ENCODE results near the gene PARD6G.

Gene PARD6G

DNA sequence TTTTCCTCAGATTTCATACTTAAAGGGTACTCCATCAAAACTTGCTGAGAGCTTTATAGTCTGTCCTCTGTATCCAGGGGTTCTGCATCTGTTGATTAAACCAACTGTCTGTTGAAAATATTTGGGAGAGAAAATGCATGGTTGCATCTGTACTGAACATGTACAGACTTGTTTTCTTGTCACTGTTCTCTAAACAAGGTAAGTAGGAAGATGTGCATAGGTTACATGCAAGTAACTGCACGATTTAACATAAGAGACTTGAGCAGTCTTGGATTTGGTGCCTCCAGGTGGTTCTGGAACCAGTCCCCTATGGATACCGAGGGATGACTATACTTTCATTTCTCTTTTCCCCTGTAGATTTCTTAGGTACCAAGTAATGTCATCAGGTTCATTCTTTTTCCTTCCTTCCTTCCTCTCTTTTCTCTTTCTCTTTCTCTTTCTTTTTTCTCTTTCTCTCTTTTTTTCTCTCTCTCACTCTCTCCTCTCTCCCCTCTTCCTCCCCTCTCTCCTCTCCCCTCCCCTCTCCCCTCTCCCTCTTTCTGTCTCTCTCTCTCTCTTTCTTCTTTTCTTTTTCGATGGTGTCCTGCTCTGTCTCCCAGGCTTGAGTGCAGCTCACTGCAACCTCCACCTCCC is 115.0 kb downstream of the PARD6G start:
- H3K27me3 ChIP-seq (ENCODE audit: control insufficient read depth, low read length), result no peaks in the 10 kb centered on the region
- no peaks in the 10 kb centered on the region for H4K20me1 ChIP-seq (ENCODE audit: control insufficient read depth, insufficient read depth, low read depth, low read length)
- H3K4me3 ChIP-seq (ENCODE audit: low read length), result no peak overlapping the region
- H3K36me3 ChIP-seq (ENCODE audit: control insufficient read depth, low read length), result peaks cover 59% of the 10 kb centered on the region
- H3K27ac ChIP-seq (ENCODE audit: low read depth, low read length), result no peak overlapping the region
- peaks cover 39% of the 10 kb centered on the region for H3K79me2 ChIP-seq (ENCODE audit: control insufficient read depth, low read length)
- H3F3A ChIP-seq (ENCODE audit: control insufficient read depth, insufficient read depth), result no peaks in the 10 kb centered on the region
- no peak overlapping the region for H3K4me2 ChIP-seq (ENCODE audit: low read length)
- H3K9me2 ChIP-seq (replicated peaks; ENCODE audit: control insufficient read depth, low read length), result no peaks in the 10 kb centered on the region
- no peaks in the 10 kb centered on the region for H3K9me3 ChIP-seq (ENCODE audit: control insufficient read depth, insufficient read depth, low read length)
- no peak for TF ChIP-seq EZH2phosphoT487 (IDR thresholded peaks at IDR 0.05; ENCODE audit: borderline replicate concordance, low read length)
- no peak for TF ChIP-seq CTCF (IDR thresholded peaks at IDR 0.05; ENCODE audit: low read depth, low read length, poor library complexity, severe bottlenecking)
- H3K4me1 ChIP-seq (ENCODE audit: control insufficient read depth, low read length), result no peaks in the 10 kb centered on the region

GRCh38 chr18:80130555-80130954 is 116.8 kb downstream of the PARD6G start:
- Histone ChIP-seq H3K4me1 (ENCODE audit: control insufficient read depth, low read length) (no peaks in the 10 kb centered on the region), H4K20me1 (ENCODE audit: control insufficient read depth, insufficient read depth, low read depth, low read length) (no peaks in the 10 kb centered on the region), H3F3A (ENCODE audit: control insufficient read depth, insufficient read depth) (no peaks in the 10 kb centered on the region), H3K4me2 (ENCODE audit: low read length) (no peak overlapping the region), H3K4me3 (ENCODE audit: low read length) (no peak overlapping the region), H3K79me2 (ENCODE audit: control insufficient read depth, low read length) (peaks cover 55% of the 10 kb centered on the region), H3K9me3 (ENCODE audit: control insufficient read depth, insufficient read depth, low read length) (no peaks in the 10 kb centered on the region), H3K27me3 (ENCODE audit: control insufficient read depth, low read length) (no peaks in the 10 kb centered on the region), H3K9me2 (replicated peaks; ENCODE audit: control insufficient read depth, low read length) (no peaks in the 10 kb centered on the region), H3K27ac (ENCODE audit: low read depth, low read length) (no peak overlapping the region), H3K36me3 (ENCODE audit: control insufficient read depth, low read length) (peaks cover 47% of the 10 kb centered on the region)
- TF ChIP-seq CTCF (IDR thresholded peaks at IDR 0.05; ENCODE audit: low read depth, low read length, poor library complexity, severe bottlenecking), result no peak
- TF ChIP-seq EZH2phosphoT487 (IDR thresholded peaks at IDR 0.05; ENCODE audit: borderline replicate concordance, low read length), result no peak

GRCh38 chr18:80129672-80130367 is 117.5 kb downstream of the PARD6G start:
- Histone ChIP-seq H4K20me1 (ENCODE audit: control insufficient read depth, insufficient read depth, low read depth, low read length) (no peaks in the 10 kb centered on the region), H3K27ac (ENCODE audit: low read depth, low read length) (no peak overlapping the region)

More at GRCh38 chr18:80129672-80130367, 117.5 kb downstream of the PARD6G start:
- no peaks in the 10 kb centered on the region for H3K9me2 ChIP-seq (replicated peaks; ENCODE audit: control insufficient read depth, low read length)
- no peak overlapping the region for H3K4me3 ChIP-seq (ENCODE audit: low read length)
- H3K27me3 ChIP-seq (ENCODE audit: control insufficient read depth, low read length), result no peaks in the 10 kb centered on the region
- H3F3A ChIP-seq (ENCODE audit: control insufficient read depth, insufficient read depth), result no peaks in the 10 kb centered on the region
- no peaks in the 10 kb centered on the region for H3K9me3 ChIP-seq (ENCODE audit: control insufficient read depth, insufficient read depth, low read length)
- H3K4me1 ChIP-seq (ENCODE audit: control insufficient read depth, low read length), result no peaks in the 10 kb centered on the region
- H3K79me2 ChIP-seq (ENCODE audit: control insufficient read depth, low read length), result peaks cover 59% of the 10 kb centered on the region
- H3K36me3 ChIP-seq (ENCODE audit: control insufficient read depth, low read length), result peaks cover 39% of the 10 kb centered on the region
- TF ChIP-seq EZH2phosphoT487 (IDR thresholded peaks at IDR 0.05; ENCODE audit: borderline replicate concordance, low read length), result no peak
- no peak for TF ChIP-seq CTCF (IDR thresholded peaks at IDR 0.05; ENCODE audit: low read depth, low read length, poor library complexity, severe bottlenecking)
- no peak overlapping the region for H3K4me2 ChIP-seq (ENCODE audit: low read length)
